ENCODE results near the gene SMG1.
A peak's percentile ranks its signal among the peaks of the same experiment; 100 is the strongest.
"Not testable (repeated sequence)": the region's sequence is repeated elsewhere in the genome, so short reads cannot be mapped to it uniquely, and the experiment has no call there.

SMG1 gene

GRCh38 chr16:18932243-18932987 lies 6.2 kb upstream of the SMG1 start:
- no peak for DNase-seq

- no peak for DNase-seq
These were observed 5.5 kb upstream of the SMG1 start for GRCh38 chr16:18931756-18932155.

- not testable (repeated sequence) for DNase-seq
These were observed 3.9 kb upstream of the SMG1 start for GRCh38 chr16:18930095-18930494.

DNA sequence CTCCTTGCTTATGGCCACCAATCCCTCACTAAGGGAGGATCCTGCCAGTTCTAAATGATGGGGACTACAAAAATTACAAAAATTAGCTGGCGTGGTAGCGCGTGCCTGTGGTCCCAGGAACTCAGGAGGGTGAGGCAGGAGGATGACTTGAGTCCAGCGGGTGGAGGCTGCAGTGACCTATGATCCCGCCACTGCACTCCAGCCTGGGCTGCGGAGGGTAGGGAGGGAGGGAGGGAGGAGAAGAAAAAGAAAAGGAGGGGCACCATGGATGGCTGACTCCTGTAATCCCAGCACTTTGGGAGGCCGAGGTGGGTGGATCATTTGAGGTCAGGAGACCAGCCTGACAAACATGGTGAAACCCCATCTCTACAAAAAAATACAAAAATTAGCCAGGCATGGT lies 1.9 kb upstream of the SMG1 start:
- DNase-seq: not testable (repeated sequence)

DNA sequence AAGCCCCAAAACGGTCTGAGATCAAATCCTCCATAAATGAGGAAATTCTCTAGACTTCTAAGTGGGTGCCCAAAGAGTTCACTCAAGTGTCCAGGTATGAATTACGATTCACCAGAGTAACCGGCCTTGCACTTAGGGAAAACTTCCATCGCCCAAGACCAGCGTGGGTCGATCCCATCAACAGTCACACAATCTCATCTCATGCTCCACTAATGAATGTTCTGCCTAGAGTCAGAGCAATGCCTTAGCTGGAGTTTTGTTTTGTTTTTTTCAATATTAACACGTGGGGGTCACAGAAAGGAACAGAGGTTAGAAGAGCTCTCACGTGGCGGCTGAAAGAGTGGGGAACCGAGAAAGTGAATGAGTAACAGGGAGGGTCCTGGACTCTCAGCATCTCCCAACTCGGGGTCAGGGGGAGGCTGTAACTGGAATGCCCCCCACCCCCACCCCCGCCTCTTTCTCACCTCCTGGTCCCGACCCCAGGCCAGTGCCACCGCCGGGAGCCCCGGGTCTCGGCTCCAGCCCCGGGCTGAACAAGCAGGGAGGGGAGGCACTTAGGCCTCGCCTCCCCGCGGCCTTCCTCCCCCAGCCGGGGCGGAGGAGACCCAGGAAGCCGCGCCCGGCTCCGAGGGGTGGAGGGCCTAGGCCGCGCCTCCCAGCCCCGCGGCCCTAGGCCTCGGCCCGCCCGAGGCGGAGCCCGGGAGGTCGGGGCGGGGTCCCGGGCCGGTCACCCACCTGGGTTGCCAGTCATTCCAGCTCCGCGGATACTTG lies 808 bp downstream of the SMG1 start:
- DNase-seq: peak; percentile 54

GRCh38 chr16:18923935-18924334 lies 2.3 kb downstream of the SMG1 start:
- not testable (repeated sequence) for DNase-seq

GRCh38 chr16:18923124-18923523 lies 3.1 kb downstream of the SMG1 start:
- not testable (repeated sequence) for DNase-seq

- not testable (repeated sequence) for DNase-seq
These were observed 16.6 kb downstream of the SMG1 start for GRCh38 chr16:18909585-18909984.

DNA sequence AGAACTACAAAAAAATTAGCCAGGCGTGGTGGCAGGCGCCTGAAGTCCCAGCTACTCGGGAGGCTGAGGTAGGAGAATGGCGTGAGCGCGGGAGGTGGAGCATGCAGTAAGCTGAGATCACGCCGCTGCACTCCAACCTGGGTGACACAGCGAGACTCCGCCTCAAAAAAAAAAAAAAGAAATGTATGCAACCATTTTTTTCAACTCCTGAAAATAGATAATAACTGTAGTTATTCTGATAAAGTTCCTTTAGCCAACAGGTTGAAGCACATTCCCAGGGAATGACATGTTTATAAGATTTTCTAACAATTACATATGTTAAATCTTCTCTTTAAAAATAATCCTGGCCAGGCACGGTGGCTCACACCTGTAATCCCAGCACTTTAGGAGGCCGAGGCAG lies 17.5 kb downstream of the SMG1 start:
- DNase-seq: not testable (repeated sequence)

DNA sequence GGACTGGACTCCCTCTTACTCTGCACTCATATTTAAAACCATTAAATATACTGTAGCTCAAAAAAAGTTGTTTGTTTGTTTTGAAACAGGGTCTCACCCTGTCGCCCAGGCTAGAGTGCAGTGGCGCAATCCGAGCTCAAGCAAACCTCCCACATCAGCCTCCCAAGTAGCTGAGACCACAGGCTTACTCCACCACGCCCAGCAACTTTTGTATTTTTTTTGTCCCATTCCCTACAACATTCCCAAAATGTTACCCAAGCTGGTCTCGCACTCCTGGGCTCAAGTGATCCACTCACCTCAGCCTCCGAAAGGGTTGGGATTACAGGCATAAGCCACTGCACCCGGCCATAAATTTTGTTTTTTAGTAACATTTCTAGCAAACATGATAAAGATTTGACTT lies 23.4 kb downstream of the SMG1 start:
- DNase-seq: not testable (repeated sequence)

- not testable (repeated sequence) for DNase-seq
These were observed 24.2 kb downstream of the SMG1 start for GRCh38 chr16:18902044-18902443.

- DNase-seq: not testable (repeated sequence)
These were observed 25.0 kb downstream of the SMG1 start for GRCh38 chr16:18901194-18901593.

- not testable (repeated sequence) for DNase-seq
These were observed 41.8 kb downstream of the SMG1 start for GRCh38 chr16:18884456-18884855.

DNA sequence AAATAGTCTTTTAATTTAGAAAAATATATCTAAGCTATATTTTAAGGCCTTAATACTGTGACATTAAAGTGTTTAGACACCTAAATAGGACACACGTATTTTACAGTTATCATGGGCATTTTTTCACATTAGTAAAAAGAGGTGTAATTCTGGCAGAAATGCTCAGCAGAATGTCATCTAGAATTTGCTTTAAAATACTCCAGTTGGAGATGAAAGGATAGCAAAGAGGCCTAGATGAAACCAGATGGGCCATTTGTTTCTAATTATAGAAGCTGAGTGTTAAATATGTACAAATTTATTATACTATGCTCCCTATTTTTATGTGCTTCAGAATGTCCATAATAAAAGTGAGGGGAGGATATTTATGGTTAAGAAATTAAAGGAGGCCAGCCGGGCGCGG lies 48.5 kb downstream of the SMG1 start:
- not testable (repeated sequence) for DNase-seq

DNA sequence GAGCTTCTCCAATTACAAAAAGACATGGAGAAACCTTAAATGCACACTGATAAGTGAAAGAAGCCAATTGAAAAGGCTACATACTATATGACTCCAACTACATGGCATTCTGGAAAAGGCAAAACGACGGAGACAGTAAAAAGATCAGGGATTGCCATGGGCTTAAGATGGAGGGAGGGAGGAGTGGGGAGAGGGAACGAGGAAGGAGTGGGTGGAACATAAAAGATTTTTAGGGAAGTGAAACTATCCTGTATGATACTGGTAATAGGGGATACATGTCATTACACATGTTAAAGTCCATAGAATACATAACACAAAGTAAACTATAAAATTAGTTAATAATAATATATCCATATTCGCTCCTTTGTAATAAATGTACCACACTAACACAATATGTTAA lies 48.9 kb downstream of the SMG1 start:
- not testable (repeated sequence) for DNase-seq

DNA sequence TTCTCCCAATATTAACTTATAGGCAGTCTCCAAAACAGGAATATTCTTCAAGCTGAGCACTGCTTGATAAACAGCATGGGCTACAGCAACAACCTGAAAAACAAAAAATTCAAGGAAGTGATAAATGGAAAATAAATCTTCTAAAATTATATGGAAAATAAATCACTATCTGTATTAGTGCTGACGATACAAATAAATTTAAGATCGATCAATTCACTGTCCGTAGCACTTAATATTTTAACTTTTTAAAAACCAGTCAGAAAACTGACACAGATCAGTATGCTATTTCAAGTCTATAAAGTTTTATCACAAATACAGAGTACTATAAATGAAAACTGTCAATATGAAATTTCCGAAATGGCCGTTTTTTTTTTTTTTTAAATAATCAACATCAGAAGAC lies 49.9 kb downstream of the SMG1 start:
- not testable (repeated sequence) for DNase-seq

DNA sequence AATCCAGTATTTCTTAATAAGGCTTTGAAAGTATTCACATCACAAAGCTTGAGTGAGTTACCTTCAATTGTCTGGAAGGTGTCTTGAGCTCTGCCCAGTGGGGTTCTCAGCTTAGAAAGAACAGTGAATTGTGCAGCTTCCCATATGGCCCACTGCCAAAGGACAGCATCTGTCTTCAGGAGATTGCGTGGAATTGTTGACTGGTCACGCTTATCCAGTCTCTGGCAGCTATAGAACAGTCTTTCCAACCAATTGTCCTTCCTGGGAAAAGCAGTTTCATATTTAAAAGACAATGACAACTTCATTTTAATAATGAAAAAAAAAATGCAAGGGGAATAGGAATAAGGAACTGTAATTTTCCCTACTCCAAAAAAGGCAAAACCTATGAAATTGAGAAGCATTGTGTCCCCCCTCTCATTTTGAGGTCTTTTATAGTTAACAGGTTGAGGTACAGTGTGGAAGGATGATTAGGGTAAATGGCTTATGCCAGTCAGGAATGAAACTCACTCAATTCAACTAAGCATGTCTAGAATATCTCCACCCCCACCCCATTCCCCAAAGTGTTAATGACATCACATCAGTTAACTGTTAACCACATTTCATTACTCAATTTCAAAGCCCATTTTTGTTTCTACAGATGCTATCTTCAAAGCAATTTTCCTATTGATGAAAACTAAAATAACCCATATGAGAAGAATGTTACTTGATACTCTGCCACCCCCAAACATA lies 57.0 kb downstream of the SMG1 start:
- not testable (repeated sequence) for DNase-seq

DNA sequence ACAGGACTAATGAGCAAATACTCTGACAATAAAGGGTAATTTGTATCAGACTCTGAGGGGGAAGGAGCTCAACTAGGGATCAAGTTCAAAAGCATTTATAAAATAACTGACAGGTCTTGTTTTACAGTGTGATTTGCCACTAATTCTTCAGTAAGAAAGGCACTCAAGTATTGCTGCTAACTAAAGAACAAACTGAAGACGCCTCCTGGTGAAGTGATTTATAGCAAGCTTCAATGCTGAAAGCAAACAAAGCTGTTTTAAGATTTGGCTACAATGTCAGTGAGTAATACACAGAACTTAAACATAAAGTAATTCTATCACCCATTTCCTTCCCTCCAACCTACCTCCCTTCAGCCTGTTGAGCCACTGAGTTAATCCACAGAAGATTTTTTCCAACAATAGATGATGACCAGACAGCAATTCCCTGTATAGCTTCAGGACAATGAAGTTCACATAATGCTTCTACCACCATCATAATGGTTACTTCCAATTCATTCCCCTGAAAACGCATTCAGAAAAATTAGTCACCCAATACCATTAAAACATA lies 59.9 kb downstream of the SMG1 start:
- DNase-seq: not testable (repeated sequence)

DNA sequence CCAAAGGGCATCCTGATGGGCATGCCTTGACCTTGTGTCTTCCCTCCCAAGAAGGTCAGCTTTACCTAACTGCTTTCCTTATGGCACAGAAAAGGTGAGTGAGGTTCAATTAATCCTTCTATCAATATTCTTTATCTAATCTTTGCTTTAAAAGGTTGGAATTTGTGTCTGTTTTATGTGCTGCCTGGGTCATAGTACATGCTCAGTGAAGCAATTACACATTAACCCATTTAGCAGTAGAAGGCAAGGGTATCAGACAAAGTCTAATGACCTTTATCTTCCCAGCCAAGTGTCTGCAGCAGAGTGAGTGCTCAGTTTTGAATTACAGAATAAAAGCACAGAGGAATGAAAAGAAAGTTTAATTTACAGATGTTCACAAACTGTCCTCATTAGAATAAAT lies 63.3 kb downstream of the SMG1 start:
- not testable (repeated sequence) for DNase-seq

DNA sequence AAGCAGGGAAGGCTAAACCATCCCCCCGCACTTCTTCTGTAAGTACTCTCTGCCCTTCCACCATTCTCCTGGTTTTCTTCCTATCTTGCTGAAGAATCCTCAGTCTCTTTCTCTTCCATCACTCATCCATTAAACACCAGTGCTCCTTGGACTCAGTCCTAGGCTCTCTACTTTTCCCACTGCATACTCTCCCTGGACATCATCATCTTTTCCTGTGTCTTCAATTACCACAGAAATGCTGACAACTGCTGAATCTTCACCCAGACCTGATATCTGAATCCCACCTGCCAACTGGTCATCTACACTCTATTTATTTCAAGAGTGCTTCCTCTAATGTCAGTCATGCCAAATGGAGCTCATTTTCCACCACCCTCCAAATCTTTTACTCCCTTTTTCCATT lies 71.0 kb downstream of the SMG1 start:
- no peak for DNase-seq

DNA sequence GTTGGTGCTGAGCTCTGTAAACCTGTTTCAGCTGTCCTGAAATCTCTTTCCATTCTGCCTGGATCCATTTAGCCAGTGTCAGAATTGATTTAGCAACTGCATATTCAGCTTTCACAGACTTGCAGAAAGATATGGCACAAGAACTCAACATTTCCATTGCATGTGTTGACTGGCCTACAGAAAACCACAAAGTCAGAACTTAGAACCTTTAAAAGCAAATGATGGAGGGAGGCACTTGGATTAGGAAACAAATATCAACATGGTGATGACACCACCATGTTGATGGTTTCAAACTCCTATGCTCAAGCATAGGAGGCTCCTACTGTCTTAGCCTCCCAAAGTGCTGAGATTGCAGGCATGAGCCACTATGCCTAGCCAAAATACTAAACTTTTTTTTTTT lies 72.5 kb downstream of the SMG1 start:
- no peak for DNase-seq

GRCh38 chr16:18852647-18853046 lies 73.6 kb downstream of the SMG1 start:
- no peak for DNase-seq

DNA sequence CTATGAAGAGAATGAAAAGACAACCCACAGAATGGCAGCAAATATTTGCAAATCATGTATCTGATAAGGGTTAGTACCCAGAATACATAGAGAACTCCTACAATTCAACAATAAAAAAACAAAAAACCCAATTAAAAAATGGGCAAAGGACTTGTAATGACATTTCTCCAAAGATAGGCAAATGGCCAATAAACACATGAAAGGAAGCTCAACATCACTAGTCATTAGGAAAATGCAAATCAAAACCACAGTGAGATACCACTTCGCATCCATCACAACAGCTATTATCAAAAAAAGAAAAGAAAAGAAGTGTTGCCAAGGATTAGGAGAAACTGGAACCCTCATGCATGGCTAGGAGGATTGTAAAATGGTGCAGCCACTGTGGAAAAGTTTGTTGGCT lies 79.8 kb downstream of the SMG1 start:
- no peak for DNase-seq

Data from right hindlimb (tissue), 1 donor.